ENCODE measurements around the gene SECISBP2L.

GRCh38 chr15:48981941-48982340 is 64.3 kb downstream of the SECISBP2L start:
- TF ChIP-seq CTCF (optimal IDR thresholded peaks at IDR 0.05 in 1 of 3, IDR thresholded peaks at IDR 0.05 in 1 of 3, conservative IDR thresholded peaks at IDR 0.05 in 1 of 3; ENCODE audit: extremely low read depth in 1 of 3, insufficient read depth in 2 of 3, low read length in 3 of 3), result no peak
- TF ChIP-seq EZH2 (IDR thresholded peaks at IDR 0.05; ENCODE audit: low read length), result no peak

All from keratinocyte (primary cell).